DMS 273 (cell line): ENCODE data around the gene ARHGEF16.

Source experiments
- DNase-seq: peaks from one replicate; lab custom pipeline; 2025; ENCODE audit not compliant: unreplicated experiment; lab: John Stamatoyannopoulos, UW

The ARHGEF16 gene

DNA sequence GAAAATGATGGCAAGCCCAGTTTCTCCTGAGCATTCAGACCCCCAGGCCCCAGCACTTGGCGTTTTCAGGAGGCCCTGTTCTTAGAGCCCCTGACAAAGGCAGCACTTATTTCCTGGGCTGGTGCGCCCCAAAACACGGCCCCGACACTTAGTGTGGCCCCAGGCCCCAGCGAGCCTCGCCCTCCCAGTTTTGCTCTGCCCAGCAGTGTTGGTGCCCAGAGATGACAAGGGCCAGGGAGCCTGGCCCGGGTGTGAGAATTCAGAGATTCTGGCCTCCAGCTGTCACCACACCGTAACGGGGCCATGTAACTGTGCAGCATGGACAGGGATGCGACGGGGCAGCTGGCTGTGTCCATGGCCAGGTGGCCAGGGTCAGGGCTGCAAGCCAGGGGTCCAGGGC is 18.0 kb upstream of the ARHGEF16 start:
- DNase-seq = no peak

DNA sequence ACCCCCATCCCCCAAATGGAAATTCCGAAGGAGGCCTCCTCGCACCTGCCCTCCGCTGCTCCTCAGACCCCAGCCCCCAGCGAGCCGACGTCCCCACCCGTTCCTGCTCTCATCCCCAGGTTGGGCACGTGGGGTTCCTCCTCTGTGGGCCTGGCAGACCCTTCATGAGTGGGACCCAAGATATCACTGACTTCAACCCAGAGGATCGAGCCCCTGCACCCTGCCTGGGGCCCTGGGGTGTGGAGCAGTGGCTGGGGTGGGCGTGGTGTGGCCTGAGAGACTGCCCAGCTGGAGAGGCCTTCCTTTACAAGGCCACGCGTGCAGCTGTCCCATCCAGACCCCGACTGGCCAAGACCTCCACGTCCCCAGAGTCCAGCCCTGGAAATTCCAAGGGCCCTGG is 17.6 kb upstream of the ARHGEF16 start:
- DNase-seq = no peak

DNA sequence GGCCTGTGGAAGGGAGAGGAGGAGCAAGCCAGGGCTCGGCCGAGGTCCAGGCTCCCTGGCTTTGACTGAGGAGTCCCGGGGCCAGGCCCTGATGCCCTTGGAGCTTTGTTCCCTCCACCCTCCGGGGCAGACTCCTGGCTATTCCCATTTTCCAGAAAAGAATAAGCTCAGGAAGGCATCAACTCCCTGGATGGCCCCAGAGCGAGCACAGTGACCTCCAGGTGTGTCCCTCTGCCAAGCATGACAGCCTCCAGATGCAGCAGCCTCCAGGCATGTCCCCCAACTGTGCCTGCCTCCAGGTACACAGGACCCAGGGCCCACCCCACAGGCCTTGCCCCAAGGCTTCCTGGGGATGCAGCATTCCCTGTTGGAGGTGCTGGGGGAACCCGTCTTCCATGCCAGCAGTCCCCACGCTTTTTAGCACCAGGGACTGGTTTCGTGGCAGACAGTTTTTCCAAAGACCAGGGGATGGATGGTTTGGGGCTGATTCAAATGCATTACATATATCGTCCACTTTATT is 15.7 kb upstream of the ARHGEF16 start:
- no peak for DNase-seq

GRCh38 chr1:3439346-3440299 is 14.8 kb upstream of the ARHGEF16 start:
- DNase-seq = no peak

- DNase-seq = no peak
Observed at GRCh38 chr1:3440300-3440681, 14.2 kb upstream of the ARHGEF16 start.

DNA sequence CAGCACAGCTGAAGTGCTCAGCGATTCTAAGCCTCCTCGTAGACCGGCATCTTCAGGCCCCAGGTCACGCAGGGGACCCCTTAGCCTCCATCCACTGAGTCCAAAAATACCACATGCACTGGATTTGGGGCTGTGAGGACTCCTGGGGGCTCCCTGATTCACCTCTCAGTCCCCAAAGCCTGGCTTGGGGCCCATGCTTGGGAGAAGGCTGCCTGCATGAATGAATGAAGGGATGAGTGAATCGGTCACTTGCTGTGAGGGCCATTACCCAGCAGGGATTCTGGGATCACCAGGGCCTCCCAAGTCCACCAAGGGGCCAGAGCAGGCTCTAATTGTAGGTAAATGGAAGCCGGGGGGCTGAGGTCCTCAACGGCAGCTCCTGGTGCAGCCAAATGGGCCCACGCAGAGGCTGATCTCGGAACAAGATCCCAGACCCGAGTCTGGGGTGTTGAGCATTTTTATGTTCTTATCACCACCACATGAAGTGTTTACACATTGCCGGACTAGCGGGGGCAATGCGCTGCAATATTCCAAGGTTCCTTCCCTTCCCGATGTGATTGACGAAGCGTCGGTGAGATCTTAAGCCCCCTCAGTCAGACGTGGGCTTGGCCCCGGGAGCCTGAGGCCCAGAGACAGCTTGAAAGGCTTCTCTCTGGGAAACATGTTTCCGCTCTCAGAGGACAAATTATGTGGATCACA is 13.6 kb upstream of the ARHGEF16 start:
- DNase-seq = no peak

DNA sequence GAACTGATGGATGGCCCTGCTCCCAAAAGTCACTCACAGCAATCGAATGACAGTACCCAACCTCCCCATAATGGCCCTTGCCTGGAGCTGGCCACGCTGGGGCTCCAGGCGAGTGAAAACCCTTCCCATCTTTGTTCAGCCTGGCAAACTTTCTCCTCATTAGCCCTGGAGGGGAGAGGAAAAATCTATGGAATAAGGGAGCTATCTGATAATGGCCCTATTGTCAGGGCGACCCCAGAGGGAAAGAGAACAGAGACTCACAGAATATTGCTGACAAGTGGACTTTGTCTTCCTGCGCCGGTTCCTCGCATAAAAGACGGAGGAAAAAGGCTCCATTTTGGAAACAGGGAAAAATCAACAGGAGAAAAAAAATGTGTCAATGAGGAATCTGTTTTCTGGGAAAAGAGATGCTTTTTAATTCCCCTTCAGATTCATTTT is 13.0 kb upstream of the ARHGEF16 start:
- no peak for DNase-seq

DNA sequence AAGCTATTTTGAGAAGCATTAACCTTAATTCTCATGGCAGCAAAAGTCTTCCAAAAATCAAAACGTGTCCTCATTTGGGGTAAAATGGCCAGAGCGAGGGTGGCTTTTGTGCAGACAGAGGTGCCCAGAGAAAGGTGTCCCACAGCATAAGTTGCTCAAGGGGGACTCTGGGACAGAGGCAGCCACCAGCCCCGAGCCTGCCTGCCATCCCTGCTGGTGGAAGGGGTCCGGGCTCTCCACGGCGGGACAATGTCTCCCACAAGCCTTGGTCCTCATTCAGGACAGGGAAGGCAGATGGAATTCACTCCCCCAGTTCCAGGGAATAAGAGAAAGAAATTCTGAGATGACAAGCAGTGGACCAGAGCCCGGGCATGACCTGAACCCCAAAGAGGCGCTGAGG is 12.6 kb upstream of the ARHGEF16 start:
- no peak for DNase-seq

GRCh38 chr1:3442331-3442730 is 12.1 kb upstream of the ARHGEF16 start:
- no peak for DNase-seq

GRCh38 chr1:3442901-3443300 is 11.6 kb upstream of the ARHGEF16 start:
- DNase-seq = no peak

- no peak for DNase-seq
Observed at GRCh38 chr1:3443807-3444206, 10.7 kb upstream of the ARHGEF16 start.

DNA sequence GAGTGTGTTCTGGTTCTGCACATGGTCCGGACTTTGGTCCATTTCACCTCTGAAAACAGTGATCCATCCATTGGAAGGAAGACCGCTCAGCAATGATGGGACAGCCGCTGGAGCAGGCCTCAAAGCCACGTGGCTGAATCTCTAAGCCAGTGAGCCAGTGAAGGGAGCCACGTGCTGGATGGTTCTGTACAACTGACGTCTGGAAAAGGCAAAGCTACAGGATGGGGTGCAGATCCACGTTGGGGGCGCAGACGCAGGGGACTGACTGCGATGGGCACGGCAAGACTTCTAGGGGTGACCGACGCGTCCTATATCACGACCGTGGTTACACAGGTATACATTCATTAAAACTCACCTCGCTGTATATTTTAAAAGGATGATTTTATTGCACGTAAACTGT is 10.2 kb upstream of the ARHGEF16 start:
- DNase-seq = no peak

- no peak for DNase-seq
Observed at GRCh38 chr1:3444736-3445135, 9.7 kb upstream of the ARHGEF16 start.

- DNase-seq = no peak
Observed at GRCh38 chr1:3450202-3450863, 4.1 kb upstream of the ARHGEF16 start.

GRCh38 chr1:3450983-3451382 is 3.5 kb upstream of the ARHGEF16 start:
- DNase-seq = no peak

GRCh38 chr1:3451994-3452865 is 2.2 kb upstream of the ARHGEF16 start:
- no peak for DNase-seq

DNA sequence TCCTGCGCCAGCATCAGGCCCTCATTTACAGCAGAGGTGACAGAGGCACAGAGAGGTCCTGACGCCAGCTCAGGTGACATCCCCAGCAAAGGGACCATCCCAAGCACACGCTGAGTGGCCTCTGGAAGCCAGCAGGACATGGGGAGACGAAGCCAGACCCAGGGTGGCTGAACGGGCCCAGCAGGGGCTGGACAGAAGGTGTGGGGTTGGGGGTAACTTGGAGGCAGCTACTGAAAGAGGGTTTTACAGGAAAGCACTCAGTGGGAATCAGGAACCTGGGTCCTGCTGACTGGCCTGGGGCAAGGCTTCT is 1.6 kb upstream of the ARHGEF16 start:
- no peak for DNase-seq

- peak; percentile 86 for DNase-seq
Observed at GRCh38 chr1:3453203-3453761, 1.2 kb upstream of the ARHGEF16 start.

DNA sequence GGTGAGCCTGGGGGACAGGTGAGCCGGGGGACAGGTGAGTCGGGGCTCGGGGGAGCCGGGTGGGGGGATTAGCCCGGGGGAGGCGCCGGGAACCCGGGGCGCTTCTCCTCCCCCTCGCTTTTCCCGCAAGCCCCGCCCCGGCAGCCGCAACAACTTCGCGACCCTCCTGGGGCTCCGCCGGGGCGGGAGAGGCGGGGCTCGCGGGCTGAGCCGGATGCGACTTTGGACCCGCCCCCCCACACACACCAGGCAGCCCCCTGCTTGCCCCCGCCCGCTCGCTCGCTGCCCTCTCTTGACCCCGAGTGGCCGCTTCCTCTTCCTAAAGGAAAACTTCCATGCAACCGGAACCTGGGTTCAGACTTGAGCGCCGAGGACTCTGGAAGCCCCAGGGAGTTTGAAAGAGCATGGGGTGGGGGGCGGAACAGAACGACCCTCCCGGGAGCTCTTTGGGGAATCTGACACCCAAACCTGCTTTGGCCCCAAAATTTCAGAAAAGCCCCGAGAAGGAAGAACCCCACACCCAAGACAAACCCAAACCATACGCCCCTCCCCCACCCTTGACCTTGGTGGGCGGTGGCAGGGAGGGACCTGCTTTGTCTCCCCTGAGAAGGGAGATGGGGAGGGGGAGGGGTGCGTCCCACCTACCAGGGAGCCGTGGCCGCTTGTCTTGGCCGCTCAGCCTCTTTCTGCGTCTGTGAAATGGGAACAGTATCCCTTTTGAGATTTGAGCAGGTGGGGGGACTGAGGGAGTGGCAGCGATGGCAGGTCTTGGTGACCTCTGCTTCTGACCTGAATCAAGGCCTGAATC is 550 bp downstream of the ARHGEF16 start:
- DNase-seq = peak; percentile 63
